GM21381 (cell line): Measurements from ENCODE around the gene RBL1.
"Not testable (repeated sequence)": the region's sequence is repeated elsewhere in the genome, so short reads cannot be mapped to it uniquely, and the experiment has no call there.

Experiments
- ATAC-seq: cut with Tn5 transposase; IDR thresholded peaks from one replicate; pipeline ENCODE4 v1.9.1; 2021; ENCODE audit warnings: mild to moderate bottlenecking, moderate library complexity; ENCODE audit not compliant: unreplicated experiment

Gene RBL1

DNA sequence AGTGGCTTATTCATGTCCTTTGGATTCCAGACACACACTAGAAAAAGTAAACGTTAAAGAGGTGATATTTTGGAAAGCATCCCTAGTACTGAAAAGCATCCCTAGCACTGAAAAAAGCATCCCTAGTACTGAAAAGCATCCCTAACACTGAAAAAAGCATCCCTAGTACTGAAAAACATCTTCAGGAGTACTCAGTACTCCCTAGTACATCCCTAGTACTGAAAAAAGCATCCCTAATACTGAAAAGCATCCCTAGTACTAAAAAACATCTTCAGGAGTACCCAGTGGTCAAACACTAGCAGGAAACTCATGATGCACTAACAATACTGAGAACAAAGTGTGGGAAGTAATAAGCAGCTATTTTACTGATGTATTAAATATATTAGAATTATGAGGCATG, 98.7 kb downstream of the RBL1 start:
- no peak for ATAC-seq

GRCh38 chr20:36994221-36994620, 101.6 kb downstream of the RBL1 start:
- ATAC-seq, result not testable (repeated sequence)

GRCh38 chr20:36992802-36993334, 102.9 kb downstream of the RBL1 start:
- ATAC-seq, result no peak

GRCh38 chr20:36991703-36992102, 104.1 kb downstream of the RBL1 start:
- no peak for ATAC-seq

- no peak for ATAC-seq
Measured at GRCh38 chr20:36989797-36990196, 106.0 kb downstream of the RBL1 start.

- ATAC-seq, result no peak
Measured at GRCh38 chr20:36988494-36988966, 107.3 kb downstream of the RBL1 start.

GRCh38 chr20:36984257-36984638, 111.5 kb downstream of the RBL1 start:
- ATAC-seq, result no peak

- no peak for ATAC-seq
Measured at GRCh38 chr20:36975099-36975818, 120.5 kb downstream of the RBL1 start.

DNA sequence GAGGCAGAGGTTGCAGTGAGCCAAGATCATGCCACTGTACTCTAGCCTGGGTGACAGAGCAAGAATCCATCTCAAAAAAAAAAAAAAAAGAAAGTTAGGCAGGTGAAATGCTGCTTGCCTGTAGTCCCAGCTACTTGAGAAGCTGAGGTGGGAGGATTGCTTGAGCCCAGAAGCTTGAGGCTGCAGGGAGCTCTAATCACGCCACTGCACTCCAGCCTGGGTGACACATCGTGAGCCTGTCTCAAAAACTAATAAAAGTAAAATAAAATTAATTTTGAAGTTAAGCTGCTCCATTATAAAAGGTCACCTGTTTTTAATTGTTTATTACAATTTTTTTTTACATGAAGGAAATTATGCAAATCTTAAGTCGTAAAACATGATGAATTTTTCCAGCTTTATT, 121.1 kb downstream of the RBL1 start:
- ATAC-seq, result no peak

- no peak for ATAC-seq
Measured at GRCh38 chr20:36971103-36971502, 124.7 kb downstream of the RBL1 start.

- ATAC-seq, result no peak
Measured at GRCh38 chr20:36969478-36970186, 126.2 kb downstream of the RBL1 start.

DNA sequence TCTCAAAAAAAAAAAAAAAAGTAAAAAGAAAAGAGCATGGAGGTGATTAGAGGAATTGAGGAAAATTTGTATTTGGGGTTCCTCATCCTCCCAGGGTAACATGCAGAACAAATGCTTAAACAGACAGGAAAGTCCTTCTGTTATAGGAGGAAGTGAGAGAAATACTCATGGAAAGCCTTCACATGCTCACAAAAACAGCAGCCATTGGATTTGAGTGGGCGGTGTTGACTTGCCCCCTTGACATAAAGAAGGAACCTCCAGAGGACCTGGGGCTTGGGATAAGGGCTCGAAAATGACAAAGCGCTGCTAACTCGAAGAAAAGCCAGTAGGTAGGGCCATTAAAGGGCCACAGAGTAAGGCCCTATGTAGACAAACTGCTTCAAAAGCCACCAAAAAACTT, 126.7 kb downstream of the RBL1 start:
- no peak for ATAC-seq

DNA sequence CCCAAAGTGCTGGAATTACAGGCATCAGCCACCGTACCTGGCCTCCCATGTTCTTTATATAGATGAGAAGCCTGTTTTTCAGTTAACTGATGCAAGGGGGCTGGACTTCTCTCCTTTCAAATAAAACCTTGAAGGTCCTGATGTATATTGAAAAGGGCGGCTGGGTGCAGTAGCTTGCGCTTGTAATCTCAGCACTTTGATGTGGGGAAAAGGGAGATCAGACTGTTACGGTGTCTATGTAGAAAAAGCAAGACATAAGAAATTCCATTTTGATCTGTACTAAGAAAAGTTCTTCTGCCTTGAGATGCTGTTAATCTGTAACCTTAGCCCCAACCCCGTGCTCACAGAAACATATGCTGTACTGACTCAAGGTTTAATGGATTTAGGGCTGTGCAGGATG, 128.2 kb downstream of the RBL1 start:
- no peak for ATAC-seq

GRCh38 chr20:36966965-36967364, 128.8 kb downstream of the RBL1 start:
- not testable (repeated sequence) for ATAC-seq

GRCh38 chr20:36962354-36962941, 133.3 kb downstream of the RBL1 start:
- ATAC-seq, result not testable (repeated sequence)

GRCh38 chr20:36959242-36959641, 136.6 kb downstream of the RBL1 start:
- no peak for ATAC-seq

DNA sequence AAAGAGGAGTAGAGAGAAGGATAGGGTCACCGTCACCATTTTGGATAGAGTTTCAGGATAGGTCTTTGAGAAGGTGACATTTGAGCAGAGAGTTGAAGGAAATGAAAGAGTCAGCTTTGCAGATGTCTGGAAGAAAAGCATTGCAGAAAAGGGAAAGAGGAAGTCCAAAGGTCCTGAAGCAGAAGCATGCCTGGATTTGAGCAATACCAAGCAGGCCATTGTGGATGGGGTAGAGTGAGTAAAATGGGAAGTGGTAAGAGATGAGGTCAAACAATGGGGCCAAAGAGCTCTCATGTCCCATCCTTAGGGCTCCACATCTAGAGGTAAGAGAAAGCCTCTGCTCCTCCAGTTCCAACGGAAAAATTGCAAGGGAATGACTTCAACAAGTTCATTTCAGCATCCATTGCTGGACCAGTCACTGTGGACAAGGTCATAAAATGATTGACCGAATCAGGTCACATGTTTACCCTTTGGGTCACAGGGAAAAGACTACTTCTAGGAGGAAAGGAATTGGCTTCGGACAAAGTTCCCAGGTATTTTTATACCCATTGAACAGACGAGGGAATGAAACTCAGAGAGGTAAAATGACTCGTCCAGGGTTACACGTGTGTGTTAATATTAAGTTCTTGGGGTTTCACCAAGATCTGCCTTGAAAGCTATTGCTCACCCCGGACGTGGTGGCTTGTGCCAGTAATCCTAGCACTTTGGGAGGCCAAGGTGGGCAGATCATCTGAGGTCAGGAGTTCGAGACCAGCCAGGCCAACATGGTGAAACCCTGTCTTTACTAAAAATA, 137.7 kb downstream of the RBL1 start:
- no peak for ATAC-seq

- no peak for ATAC-seq
Measured at GRCh38 chr20:36956674-36957073, 139.1 kb downstream of the RBL1 start.

DNA sequence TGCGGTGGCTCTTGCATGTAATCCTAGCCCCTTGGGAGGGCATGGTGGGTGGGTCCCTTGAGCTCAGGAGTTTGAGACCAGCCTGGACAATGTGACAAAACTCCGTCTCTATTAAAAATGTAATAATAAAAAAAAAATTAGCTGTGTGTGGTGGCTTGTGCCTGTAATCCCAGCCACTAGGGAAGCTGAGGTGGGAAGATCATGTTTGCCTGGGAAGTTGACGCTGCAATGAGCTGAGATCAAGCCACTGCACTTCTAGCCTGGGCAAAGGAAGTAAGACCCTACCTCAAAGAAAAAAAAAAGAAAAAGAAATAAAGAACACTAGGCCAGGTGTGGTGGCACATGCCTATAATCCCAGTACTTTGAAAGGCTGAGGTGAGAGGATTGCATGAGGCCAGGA, 139.8 kb downstream of the RBL1 start:
- no peak for ATAC-seq

DNA sequence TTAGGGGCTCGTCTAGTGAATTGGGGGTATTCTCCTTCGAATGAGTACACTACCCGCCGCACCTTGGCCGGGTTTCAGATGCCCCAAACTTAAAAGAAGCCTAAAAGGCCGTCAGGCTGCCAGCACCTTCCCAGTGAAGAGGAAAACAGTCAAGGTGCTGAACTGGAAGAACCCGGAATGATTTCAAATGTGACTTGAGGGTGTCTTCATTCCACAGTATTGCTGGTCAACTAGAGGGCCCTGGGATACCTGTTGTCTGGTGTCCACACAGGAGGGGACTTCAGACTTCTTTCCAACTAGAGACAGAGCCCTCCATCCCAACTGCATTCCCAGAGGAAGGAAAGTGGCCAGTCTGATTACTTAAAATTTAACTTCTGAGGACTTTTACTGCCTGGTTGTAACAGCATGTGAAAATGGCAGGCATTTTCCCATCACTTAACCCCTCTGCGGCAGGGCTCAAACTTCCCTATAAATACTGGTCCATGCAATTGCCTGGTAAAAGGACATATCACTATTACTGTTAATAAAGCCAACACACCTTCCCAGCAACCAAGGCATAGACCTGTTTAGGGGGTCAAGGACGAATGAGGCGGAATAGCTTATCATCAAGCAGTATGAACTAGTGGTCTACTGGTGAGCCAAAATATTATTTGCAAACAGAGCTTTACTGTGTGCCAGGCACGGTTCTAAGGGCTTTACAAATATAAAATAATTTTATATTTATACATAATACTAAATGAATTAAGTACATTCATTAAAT, 143.6 kb downstream of the RBL1 start:
- no peak for ATAC-seq
